ENCODE results near the gene WNT9B.
"Not testable (repeated sequence)": the region's sequence is repeated elsewhere in the genome, so short reads cannot be mapped to it uniquely, and the experiment has no call there.

The WNT9B gene

GRCh38 chr17:46821482-46822387 lies 29.6 kb upstream of the WNT9B start:
- DNase-seq (ENCODE audit: low read depth, low spot score), result no peak

DNA sequence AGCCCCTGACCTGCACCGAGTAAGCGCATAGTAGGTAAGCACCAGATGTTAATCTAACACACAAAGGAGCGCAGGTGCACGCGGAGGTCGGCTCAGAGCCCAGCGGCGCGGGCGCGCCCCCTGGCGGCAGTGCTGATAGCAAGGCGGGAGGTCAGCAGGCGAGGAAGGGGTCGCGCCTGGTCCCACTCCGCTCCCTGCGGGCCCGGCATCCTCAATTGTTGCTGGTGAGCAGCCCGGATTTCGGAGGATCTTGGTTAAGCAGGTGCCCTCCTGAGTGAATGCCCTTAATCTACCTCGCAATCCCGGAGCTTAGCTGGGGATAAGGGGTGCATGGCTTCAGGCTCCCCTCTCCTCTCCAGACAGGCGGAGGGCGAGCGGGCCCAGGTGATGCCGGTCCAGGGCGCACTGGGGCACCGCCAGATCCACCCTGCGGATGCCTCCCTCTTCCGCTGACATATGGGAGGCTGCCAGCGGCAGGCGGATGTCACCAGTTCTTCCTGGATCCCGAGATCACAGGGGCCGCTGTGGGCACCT lies 28.9 kb upstream of the WNT9B start:
- no peak for DNase-seq (ENCODE audit: low read depth, low spot score)

GRCh38 chr17:46823657-46824056 lies 27.7 kb upstream of the WNT9B start:
- DNase-seq (ENCODE audit: low read depth, low spot score), result no peak

GRCh38 chr17:46826116-46826515 lies 25.3 kb upstream of the WNT9B start:
- DNase-seq (ENCODE audit: low read depth, low spot score), result no peak

DNA sequence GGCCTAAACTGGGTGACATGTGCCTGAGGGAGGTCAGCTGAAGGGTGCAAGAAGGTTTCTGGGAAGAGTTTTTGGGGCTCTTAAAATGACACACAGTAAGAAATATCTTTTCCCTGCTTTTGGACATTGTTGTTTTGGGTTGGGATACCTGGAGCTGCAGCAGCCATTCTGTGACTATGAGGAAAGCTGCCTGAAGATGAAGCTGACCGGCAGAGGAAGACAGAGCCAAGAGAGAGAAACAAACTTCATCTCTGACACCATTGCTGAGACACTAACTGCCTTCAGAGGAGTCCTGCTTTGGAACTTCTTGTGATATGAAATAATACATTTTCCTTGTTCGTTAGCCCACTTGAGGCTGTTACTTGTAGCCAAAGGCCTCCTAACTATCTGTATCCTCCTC lies 24.1 kb upstream of the WNT9B start:
- DNase-seq (ENCODE audit: low read depth, low spot score), result no peak

GRCh38 chr17:46831573-46832330 lies 19.6 kb upstream of the WNT9B start:
- DNase-seq (ENCODE audit: low read depth, low spot score), result no peak

DNA sequence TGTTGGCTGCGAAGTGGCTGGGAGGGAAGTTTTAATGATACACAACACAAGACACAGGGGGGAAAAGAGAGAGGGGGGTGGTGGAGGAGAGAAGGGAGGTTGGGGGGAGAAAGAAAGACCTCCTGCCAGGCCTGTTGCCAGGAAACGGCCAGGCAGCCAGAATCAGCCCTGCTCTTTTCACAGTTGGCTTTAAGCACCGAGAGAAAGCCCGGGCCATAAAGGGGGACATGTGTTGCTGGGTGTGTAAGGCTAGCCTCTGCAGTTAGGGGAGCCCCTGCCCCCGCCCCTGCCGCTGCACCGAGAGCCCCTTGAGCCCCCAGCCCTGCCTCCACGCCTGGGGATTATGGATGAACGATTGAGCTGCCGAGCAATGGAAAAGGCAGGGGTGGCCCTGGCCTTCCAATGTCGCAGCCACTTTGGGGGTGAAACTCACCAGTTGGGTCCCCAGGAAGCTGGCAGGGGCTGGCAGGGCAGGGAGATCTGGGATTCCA lies 19.0 kb upstream of the WNT9B start:
- DNase-seq (ENCODE audit: low read depth, low spot score), result no peak

DNA sequence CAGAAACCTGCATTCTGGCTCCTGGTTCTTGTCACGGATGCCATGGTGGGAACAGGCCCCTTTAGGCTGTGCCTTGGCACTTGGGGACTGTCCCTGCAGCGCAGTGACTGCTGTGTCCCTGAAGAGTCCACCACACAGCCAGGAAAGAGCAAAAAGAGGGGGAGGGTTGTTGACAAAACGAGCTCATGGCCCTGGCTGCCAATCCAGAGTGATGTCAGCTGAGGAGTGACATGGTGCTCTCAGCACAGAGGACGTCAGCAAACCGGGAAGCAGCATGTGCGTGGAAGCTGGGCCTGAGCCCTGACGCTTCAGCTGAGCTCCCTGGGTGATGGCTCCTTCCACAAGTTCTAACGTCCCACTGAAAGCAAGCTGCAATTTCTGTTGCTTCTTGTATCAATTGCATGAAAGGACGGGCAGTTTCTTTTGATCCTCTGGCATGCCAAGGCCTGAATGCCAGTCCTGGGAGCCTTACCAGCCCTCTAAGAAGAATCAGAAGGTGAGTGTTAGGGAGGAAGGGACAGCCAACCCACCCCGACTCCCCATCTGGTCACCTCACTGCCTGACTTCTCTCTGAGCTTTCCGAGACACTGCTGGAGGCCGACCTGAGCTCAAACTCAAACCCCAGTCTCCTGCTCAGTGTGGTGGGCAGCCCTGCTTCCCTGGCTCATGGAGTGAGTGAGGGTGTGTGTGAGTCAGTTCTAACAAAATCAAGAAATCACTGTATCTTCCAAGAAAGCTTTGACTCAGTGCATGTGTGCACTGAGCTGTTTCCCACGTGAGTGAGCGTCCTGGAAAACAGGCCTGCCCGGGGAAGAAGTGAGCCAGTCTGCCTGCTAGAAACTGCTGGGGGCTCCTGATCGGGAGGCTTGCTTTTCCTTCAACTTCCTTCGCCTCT lies 18.2 kb upstream of the WNT9B start:
- peak; percentile 78 for DNase-seq (ENCODE audit: low read depth, low spot score)

GRCh38 chr17:46833840-46834208 lies 17.6 kb upstream of the WNT9B start:
- DNase-seq (ENCODE audit: low read depth, low spot score), result no peak

DNA sequence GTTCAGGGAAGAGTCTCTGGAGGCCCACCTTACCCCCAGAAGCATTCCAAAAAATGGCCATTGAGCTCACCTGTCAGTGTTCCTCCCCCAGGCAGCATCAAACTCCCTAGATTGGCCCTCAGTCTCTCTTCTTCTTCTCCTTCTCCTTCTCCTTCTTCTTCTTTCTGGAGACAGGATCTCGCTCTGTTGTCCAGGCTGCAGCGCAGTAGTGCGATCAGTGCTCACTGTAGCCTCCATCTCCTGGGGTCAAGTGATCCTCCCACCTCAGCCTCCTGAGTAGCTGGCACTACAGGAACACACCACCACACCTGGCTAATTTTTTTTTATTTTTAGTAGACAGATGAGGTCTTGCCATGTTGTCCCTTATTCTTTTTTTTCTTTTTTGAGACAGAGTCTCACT lies 16.5 kb upstream of the WNT9B start:
- DNase-seq (ENCODE audit: low read depth, low spot score), result no peak

GRCh38 chr17:46836500-46836899 lies 14.9 kb upstream of the WNT9B start:
- no peak for DNase-seq (ENCODE audit: low read depth, low spot score)

- DNase-seq (ENCODE audit: low read depth, low spot score), result no peak
Observed at GRCh38 chr17:46837521-46837920, 13.9 kb upstream of the WNT9B start.

- DNase-seq (ENCODE audit: low read depth, low spot score), result no peak
Observed at GRCh38 chr17:46839211-46839610, 12.2 kb upstream of the WNT9B start.

GRCh38 chr17:46840596-46840995 lies 10.8 kb upstream of the WNT9B start:
- not testable (repeated sequence) for DNase-seq (ENCODE audit: low read depth, low spot score)

- peak; percentile 46 for DNase-seq (ENCODE audit: low read depth, low spot score)
Observed at GRCh38 chr17:46841561-46842379, 9.6 kb upstream of the WNT9B start.

DNA sequence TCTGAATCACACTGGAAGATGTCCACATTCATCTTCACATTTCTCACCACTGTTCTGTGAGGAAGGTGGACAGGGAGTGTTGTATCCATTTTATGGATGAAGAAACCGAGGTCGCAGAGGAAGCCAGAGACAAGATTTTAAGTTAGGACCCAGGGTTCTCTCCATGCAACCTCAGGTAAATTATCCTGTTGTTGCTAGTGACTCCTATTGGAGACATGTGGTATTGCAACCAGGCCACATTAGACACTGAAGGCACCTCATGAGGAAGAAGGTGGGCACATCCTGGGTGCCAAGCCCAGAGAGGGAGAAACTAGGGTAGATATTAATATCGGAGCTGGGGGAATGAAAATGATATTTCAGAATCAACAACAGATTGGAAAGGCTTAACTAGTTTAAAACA lies 8.5 kb upstream of the WNT9B start:
- no peak for DNase-seq (ENCODE audit: low read depth, low spot score)

DNA sequence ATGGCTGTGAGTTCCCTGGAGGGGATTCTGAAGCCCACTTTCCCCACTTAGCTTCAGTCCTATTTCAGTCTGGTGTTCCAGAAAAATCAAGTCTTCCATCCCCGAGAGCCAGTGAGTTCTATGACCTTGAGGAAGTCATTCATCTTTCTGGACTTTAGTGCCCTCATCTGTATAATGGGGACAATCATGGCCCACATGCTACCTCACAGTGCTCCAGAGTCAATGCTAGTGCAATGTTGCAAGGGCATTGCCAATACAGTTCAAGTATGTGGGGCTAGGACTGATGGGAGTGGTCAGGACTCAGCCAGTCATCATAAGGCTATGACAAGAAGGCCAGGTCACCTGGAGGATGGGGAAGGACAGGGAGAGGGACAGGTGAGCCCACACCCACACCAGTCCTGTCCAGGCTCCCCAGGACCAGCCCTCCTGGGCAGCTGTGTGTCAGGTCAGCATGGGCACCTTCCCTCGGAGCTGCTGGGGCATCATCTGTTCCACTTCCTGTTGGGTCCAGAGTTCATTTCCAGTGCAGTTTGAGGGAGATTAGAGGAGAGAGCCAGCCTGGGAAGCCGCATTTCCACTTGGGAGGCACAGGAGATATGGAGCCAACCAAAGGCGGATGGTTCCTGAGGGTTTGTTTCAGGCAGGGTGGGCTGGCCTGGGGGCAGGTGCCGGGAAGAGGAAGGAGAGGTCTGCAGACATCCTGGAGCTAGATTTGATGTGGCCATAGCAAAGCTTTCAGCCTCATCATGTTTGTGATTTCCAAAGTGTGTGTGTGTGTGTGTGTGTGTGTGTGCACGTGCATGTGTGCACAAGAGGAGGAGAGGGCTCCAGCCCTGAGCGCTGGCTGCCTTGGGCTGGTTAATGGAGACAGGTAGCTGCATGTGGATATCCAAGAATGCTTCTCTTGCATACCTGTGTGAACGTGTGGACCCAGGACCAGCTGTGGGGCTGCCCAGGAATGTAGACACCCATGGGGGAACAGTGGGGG lies 3.9 kb upstream of the WNT9B start:
- no peak for DNase-seq (ENCODE audit: low read depth, low spot score)

DNA sequence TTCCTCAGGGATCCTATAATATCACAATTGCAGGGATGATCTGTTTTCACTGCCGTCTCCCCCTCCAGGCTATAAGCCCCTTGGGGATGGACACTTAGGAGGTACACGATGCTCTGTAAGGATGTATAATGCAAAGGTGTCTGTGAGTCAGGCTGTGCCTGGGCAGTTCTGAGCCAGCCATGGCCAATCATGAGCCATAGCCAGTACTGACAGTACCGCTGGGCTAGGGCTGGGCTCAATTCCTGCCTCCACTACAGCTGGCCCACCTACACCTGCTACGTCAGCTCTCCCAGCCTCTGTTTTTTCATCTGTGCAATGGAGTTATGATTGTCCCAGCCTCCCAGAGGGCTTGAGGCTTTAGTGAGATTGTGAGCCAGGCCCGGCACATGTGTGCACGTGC lies 2.8 kb upstream of the WNT9B start:
- DNase-seq (ENCODE audit: low read depth, low spot score), result no peak

- no peak for DNase-seq (ENCODE audit: low read depth, low spot score)
Observed at GRCh38 chr17:46850688-46851028, 725 bp upstream of the WNT9B start.
